ENCODE data around the gene GRB2. TPM values are rescaled to one million over a fixed set of nuclear protein-coding genes. Genes with fewer than 3 reads are reported as not detected.

Gene GRB2
- total and polyA plus RNA-seq, 2 of the 8 experiments (the other 6 are each of a cell fraction or from before 2014, with no cell fraction given) = 44.2 to 101 TPM

GRCh38 chr17:75346906-75347305 lies 58.6 kb downstream of the GRB2 start:
- no peak overlapping the region for H3K14ac ChIP-seq (ENCODE audit: insufficient read length)
- no peak overlapping the region for H3K4ac ChIP-seq (replicated peaks; ENCODE audit: insufficient read length, low read depth, low read length)
- no peak overlapping the region for H2AFZ ChIP-seq (ENCODE audit: low read length)
- H3K23me2 ChIP-seq (ENCODE audit: low read depth, low read length) = peaks cover 2% of the 10 kb centered on the region; the same call in 1 of the 2 replicates
- H3K79me1 ChIP-seq (ENCODE audit: low read depth, low read length) = peaks cover 3% of the 10 kb centered on the region
- no peak overlapping the region for H2BK12ac ChIP-seq (ENCODE audit: low read depth, low read length)
- peaks cover 22 to 43% (median 35%) of the 10 kb centered on the region in 4 experiments for H3K4me1 ChIP-seq (replicated peaks in 1 of 4; ENCODE audit: control insufficient read depth in 3 of 4, insufficient read depth in 4 of 4, low read length in 3 of 4)
- ChIA-PET POLR2A (ENCODE audit: partially characterized antibody) (interaction anchor here (0.8 to 3.2 kb wide), 3 partner anchors 11 to 58 kb away, joined by 3 to 17 read pairs (median 5); partner anchors contain the start of gene SLC25A19), CTCF (ENCODE audit: partially characterized antibody) (interaction anchor here (1.3 to 3.8 kb wide), 3 partner anchors 23 to 57 kb away, joined by 3 to 40 read pairs (median 4); partner anchors contain the start of gene SLC25A19)
- peak overlapping the region; percentile 81 for H2BK5ac ChIP-seq (ENCODE audit: low read depth, low read length)
- peaks cover 2 to 10% of the 10 kb centered on the region in 2 experiments for H4K20me1 ChIP-seq (replicated peaks in 1 of 2; ENCODE audit: control insufficient read depth in 1 of 2, insufficient read depth in 2 of 2, low read length in 2 of 2)
- H4K5ac ChIP-seq (ENCODE audit: insufficient read length, low read depth, low read length) = no peak overlapping the region
- no peak overlapping the region for H3K9ac ChIP-seq (replicated peaks in 1 of 4; ENCODE audit: extremely low read depth in 1 of 4, low read depth in 3 of 4, low read length in 3 of 4)
- no peaks in the 10 kb centered on the region for H3K27me3 ChIP-seq (replicated peaks in 1 of 4; ENCODE audit: control insufficient read depth in 3 of 4, extremely low read depth in 1 of 4, insufficient read depth in 3 of 4, low read length in 3 of 4)
- H3K27ac ChIP-seq (ENCODE audit: low read depth, low read length) = 0 out of 2 replicates have a peak overlapping the region, but pooled peaks have one; percentile 8
- FAIRE-seq = no peak
- H3K56ac ChIP-seq (replicated peaks; ENCODE audit: insufficient read length, low read depth, low read length) = no peak overlapping the region
- H2AK5ac ChIP-seq (ENCODE audit: low read depth, low read length) = no peak overlapping the region
- H3K4me3 ChIP-seq (ENCODE audit: extremely low read depth in 1 of 4, insufficient read depth in 2 of 4, low read depth in 3 of 4, low read length in 4 of 4) = 0 out of 8 replicates have a peak overlapping the region, but pooled peaks of 1 of the 4 experiments have one; percentile 3
- peaks cover 0 to 76% of the 10 kb centered on the region in 2 experiments; a peak in 3 of 4 replicates for H3K79me2 ChIP-seq (ENCODE audit: control insufficient read depth in 1 of 2, insufficient read depth in 2 of 2, low read length in 2 of 2)
- no peak overlapping the region for H3K23ac ChIP-seq (ENCODE audit: insufficient read length)
- H2BK120ac ChIP-seq (replicated peaks; ENCODE audit: low read depth, low read length) = no peak overlapping the region
- peak overlapping the region; percentile 52 to 82; a peak in 3 of 4 replicates for H3K4me2 ChIP-seq (ENCODE audit: insufficient read depth in 1 of 2, low read depth in 2 of 2, low read length in 2 of 2)
- H4K91ac ChIP-seq (replicated peaks; ENCODE audit: insufficient read length, low read length) = no peak overlapping the region
- 0 out of 2 replicates have a peak overlapping the region, but pooled peaks have one; percentile 65 for H2BK15ac ChIP-seq (ENCODE audit: low read length)
- TF ChIP-seq EGR1 (IDR thresholded peaks at IDR 0.05; ENCODE audit: borderline replicate concordance, low read depth, low read length) (0 out of 2 replicates have a peak, but pooled peaks have one; percentile 26), CEBPB (IDR thresholded peaks at IDR 0.05; ENCODE audit: low read depth, low read length) (no peak), ASH2L (IDR thresholded peaks at IDR 0.05; ENCODE audit: low read length) (peak; percentile 32), HDAC6 (IDR thresholded peaks at IDR 0.05; ENCODE audit: low read depth, low read length) (no peak), NANOG (IDR thresholded peaks at IDR 0.05; ENCODE audit: insufficient read depth, low read depth, low read length, poor library complexity, severe bottlenecking) (no peak), RBBP5 (IDR thresholded peaks at IDR 0.05; ENCODE audit: borderline replicate concordance, low read depth, low read length) (no peak), TEAD4 (IDR thresholded peaks at IDR 0.05; ENCODE audit: low read depth, low read length) (no peak), HDAC2 (IDR thresholded peaks at IDR 0.05; ENCODE audit: borderline replicate concordance in 1 of 2, low read depth in 2 of 2, low read length in 2 of 2) (no peak), CTBP2 (IDR thresholded peaks at IDR 0.05; ENCODE audit: borderline replicate concordance, insufficient read depth, insufficient read length, low read length) (no peak), POLR2A (IDR thresholded peaks at IDR 0.05; ENCODE audit: control extremely low read depth in 1 of 2, low read depth in 2 of 2, low read length in 2 of 2) (no peak), CBX5 (IDR thresholded peaks at IDR 0.05; ENCODE audit: low read depth, low read length) (no peak), SIN3A (conservative IDR thresholded peaks at IDR 0.05 in 1 of 2, IDR thresholded peaks at IDR 0.05 in 1 of 2; ENCODE audit: low read depth in 1 of 2, low read length in 2 of 2) (peak in 1 of 2 experiments; percentile 58; a peak in 1 of 4 replicates), NRF1 (IDR thresholded peaks at IDR 0.05; ENCODE audit: low read depth, low read length) (no peak)
- no peak overlapping the region for H4K8ac ChIP-seq (ENCODE audit: extremely low read depth, insufficient read depth, low read length)
- DNase-seq (ENCODE audit: low read depth in 1 of 2, low spot score in 2 of 2) = no peak
- WGBS, 2 experiments (ENCODE audit: extremely low coverage in 1 of 2, insufficient coverage in 1 of 2, insufficient read length in 1 of 2, insufficient replicate concordance in 2 of 2, low coverage in 1 of 2, low lambda C conversion rate in 2 of 2, missing lambda C conversion rate in 1 of 2) = 38% methylated on average over 6 of the region's 6 CpGs; no CpG with 5 or more reads in 1 of the 2 experiments
- H3K36me3 ChIP-seq (ENCODE audit: control insufficient read depth in 2 of 4, insufficient read depth in 4 of 4, low read length in 3 of 4) = no peaks in the 10 kb centered on the region
- H3K9me3 ChIP-seq (ENCODE audit: insufficient read depth in 2 of 2, low read depth in 1 of 2, low read length in 1 of 2) = no peaks in the 10 kb centered on the region
- H3K18ac ChIP-seq (ENCODE audit: extremely low read depth, low read length) = peak overlapping the region; percentile 93
- H2BK20ac ChIP-seq (ENCODE audit: low read length) = no peak overlapping the region

Data from H1 (cell line).